Uterus (tissue), 4 donors: ENCODE measurements around the gene SLC38A7. TPM values are rescaled to one million over a fixed set of nuclear protein-coding genes. Genes with fewer than 3 reads are reported as not detected.
A peak's percentile ranks its signal among the peaks of the same experiment; 100 is the strongest.

Experiments used
- DNase-seq, 2 donors: peaks; one replicate each; pipeline ENCODE4 v3.0.0-alpha.2; 2019 to 2020
- H3K27ac ChIP-seq, 2 donors: fragments of 200-600 bp; sonication (generic); 1 replicate in 1 of 2; 2 replicates in 1 of 2; pipeline ENCODE4 v1.5.1; 2016 to 2018
- H3K27me3 ChIP-seq, 2 donors: fragments of 200-600 bp; sonication (generic); one replicate each; pipeline ENCODE4 v1.5.1; 2018 to 2019; ENCODE audit warnings: control low read depth in 1 of 2
- H3K36me3 ChIP-seq, 2 donors: fragments of 200-600 bp; sonication (generic); one replicate each; pipeline ENCODE4 v1.5.1; 2019; ENCODE audit warnings: control low read depth in 1 of 2
- H3K4me1 ChIP-seq, 2 donors: fragments of 200-600 bp; sonication (generic); one replicate each; pipeline ENCODE4 v1.5.1; 2018 to 2019; ENCODE audit warnings: control low read depth in 1 of 2
- H3K4me3 ChIP-seq, 2 donors: fragments of 200-600 bp; sonication (generic); 1 replicate in 1 of 2; 2 replicates in 1 of 2; pipeline ENCODE4 v1.5.1; 2018 to 2019; ENCODE audit warnings: mild to moderate bottlenecking in 1 of 2
- H3K9me3 ChIP-seq, 2 donors: fragments of 200-600 bp; sonication (generic); one replicate each; pipeline ENCODE4 v1.5.1; 2019; ENCODE audit warnings: control low read depth in 1 of 2
- POLR2A ChIP-seq, 2 donors: fragments of 450-650 bp; IDR thresholded peaks; one replicate each; pipeline ENCODE4 v1.6.1; 2016; ENCODE audit warnings: antibody characterized with exemption in 2 of 2, mild to moderate bottlenecking in 1 of 2, moderate library complexity in 1 of 2
- intact Hi-C: fragments of 100-400 bp; cut with DNase I; formaldehyde crosslinking; loops from one replicate; pipeline ENCODE4 v1.15.1; 2023; ENCODE audit warnings: low total_unique reads
- total RNA-seq, 4 donors: library from RNA; depleted of rRNA in 3 of 4; stranded (reverse); fragments of >200 nt in 3 of 4; gene quantifications; one replicate each; pipeline versions ENCODE4 v1.1.0 to v1.2.4, GENCODE V29; 2014 to 2023
- TF ChIP-seq, protein P1 (sequence below), 4 experiments: fragments of 200-600 bp in 2 of 4; fragments of 450-650 bp in 2 of 4; sonication (generic) in 2 of 4; IDR thresholded peaks; one replicate each; pipeline ENCODE4 v1.5.1; 2016 to 2019; ENCODE audit warnings: antibody characterized with exemption in 4 of 4, mild to moderate bottlenecking in 2 of 4, moderate library complexity in 1 of 4
- donor health status: DM: yes; HTN: yes; CAD: no.

The SLC38A7 gene, protein sequence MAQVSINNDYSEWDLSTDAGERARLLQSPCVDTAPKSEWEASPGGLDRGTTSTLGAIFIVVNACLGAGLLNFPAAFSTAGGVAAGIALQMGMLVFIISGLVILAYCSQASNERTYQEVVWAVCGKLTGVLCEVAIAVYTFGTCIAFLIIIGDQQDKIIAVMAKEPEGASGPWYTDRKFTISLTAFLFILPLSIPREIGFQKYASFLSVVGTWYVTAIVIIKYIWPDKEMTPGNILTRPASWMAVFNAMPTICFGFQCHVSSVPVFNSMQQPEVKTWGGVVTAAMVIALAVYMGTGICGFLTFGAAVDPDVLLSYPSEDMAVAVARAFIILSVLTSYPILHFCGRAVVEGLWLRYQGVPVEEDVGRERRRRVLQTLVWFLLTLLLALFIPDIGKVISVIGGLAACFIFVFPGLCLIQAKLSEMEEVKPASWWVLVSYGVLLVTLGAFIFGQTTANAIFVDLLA
- 10 to 100 TPM in 2 of 4 donors, 1 to 10 TPM in 2; 6.2 to 15.5 (median 10.2) TPM for total RNA-seq

DNA sequence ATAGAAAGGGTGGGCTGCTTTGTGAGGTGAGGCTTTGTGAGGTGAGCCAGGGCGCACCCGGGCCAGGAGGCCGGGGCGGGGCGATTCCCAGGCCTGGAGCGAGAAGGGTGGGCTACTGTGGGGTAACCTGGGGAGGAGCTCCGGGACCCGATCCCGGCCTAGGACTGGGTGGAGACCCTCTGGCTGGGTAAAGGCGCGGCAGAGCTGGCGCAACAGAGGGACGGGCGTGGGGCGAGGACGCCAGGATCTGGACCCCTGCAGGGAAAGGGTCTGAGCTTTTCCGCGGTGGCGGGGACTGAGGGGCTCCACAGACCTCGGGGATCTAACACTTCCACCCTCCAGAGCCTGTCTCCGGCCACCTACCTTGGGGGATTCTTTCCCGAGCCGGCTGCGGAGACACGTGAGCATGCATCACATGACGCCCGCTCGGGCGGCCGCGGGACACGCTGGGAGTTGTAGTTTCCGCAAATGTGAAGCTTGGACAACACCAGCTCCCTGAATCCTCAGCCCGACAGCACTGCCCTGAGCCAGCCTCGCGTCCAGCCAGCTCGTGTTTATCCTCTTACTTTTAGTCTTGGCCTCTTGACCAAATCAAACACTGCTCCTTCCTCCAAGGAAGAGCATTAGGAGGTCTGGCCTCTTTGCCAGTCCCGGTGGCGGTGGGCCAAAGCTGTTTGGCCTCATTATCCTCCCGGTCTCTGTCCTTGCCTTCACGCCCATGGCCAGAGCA is at the start of gene SLC38A7:
SLC38A7 (minus strand) TSS at position 417 of the 730 bp plus-strand sequence. CDS start 4,644 bp downstream, outside the sequence.
- H3K9me3 ChIP-seq: no peaks in the 10 kb centered on the region
- DNase-seq: peak; percentile 86 to 87
- H3K27me3 ChIP-seq: no peaks in the 10 kb centered on the region
- TF ChIP-seq, protein P1, sequence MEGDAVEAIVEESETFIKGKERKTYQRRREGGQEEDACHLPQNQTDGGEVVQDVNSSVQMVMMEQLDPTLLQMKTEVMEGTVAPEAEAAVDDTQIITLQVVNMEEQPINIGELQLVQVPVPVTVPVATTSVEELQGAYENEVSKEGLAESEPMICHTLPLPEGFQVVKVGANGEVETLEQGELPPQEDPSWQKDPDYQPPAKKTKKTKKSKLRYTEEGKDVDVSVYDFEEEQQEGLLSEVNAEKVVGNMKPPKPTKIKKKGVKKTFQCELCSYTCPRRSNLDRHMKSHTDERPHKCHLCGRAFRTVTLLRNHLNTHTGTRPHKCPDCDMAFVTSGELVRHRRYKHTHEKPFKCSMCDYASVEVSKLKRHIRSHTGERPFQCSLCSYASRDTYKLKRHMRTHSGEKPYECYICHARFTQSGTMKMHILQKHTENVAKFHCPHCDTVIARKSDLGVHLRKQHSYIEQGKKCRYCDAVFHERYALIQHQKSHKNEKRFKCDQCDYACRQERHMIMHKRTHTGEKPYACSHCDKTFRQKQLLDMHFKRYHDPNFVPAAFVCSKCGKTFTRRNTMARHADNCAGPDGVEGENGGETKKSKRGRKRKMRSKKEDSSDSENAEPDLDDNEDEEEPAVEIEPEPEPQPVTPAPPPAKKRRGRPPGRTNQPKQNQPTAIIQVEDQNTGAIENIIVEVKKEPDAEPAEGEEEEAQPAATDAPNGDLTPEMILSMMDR (IDR thresholded peaks at IDR 0.05): no peak
- no peak for TF ChIP-seq POLR2A (IDR thresholded peaks at IDR 0.05)
- H3K4me1 ChIP-seq: peaks cover 0 to 9% of the 10 kb centered on the region in 2 donors
- intact Hi-C loops: no loop called here
- H3K36me3 ChIP-seq: no peaks in the 10 kb centered on the region
- peak within 1 kb of the TSS; percentile 37 to 60 for H3K27ac ChIP-seq
- peak within 1 kb of the TSS; percentile 69 to 87 for H3K4me3 ChIP-seq

DNA sequence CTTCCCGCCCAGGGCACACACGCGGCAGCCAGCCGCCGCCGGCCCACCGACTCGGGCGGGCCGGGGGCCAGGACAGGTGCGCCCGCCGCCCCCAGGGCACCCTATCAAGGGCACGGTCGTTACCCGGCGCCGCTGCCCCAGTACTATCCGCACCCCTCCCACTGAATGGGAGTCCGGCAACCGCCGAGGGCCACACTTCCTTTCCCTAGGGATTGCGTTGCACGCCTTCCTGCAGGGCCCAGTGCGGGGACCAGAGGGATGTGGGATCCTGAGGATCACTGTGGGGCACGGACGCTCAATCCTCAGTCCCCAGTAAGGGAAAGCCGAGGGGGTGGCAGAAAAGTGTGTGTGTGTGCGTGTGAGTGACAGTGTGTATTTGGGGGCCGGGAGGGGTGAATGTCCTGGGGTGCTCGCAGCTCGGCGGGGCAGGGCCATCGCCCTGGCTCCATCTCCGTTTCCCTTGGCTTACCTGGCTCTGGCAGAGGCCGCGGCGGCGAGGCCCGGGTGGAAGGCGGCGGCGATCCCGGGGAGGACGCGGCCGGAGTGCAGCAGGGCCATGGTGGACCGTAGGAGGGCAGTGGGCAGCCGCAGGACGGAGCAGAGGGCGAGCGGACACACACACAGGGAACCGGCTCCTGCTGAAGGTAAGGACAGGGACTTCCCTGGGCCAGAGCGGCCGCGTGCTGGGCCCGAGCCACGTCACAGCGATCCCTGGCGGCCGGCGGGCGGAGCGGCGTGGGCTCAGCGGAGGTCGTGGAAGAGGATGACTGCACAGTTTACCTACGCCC is 49.3 kb upstream of the SLC38A7 start, which contains the start of gene GOT2:
GOT2 (minus strand) TSS at position 646 of the 788 bp plus-strand sequence; CDS start at position 558, 88 bp downstream.
- H3K36me3 ChIP-seq: no peaks in the 10 kb centered on the region
- no peaks in the 10 kb centered on the region for H3K9me3 ChIP-seq
- intact Hi-C loops: no loop called here
- H3K4me1 ChIP-seq: peaks cover 0 to 5% of the 10 kb centered on the region in 2 donors
- H3K27me3 ChIP-seq: no peaks in the 10 kb centered on the region
- peak within 1 kb of the TSS; percentile 75 to 77 for H3K27ac ChIP-seq
- TF ChIP-seq, protein P1 (IDR thresholded peaks at IDR 0.05): peak; percentile 65 to 95 (median 86)
- TF ChIP-seq POLR2A (IDR thresholded peaks at IDR 0.05): peak in 1 of 2 donors; percentile 37
- peak within 1 kb of the TSS; percentile 71 to 91 for H3K4me3 ChIP-seq
- DNase-seq: peak; percentile 70 to 82

DNA sequence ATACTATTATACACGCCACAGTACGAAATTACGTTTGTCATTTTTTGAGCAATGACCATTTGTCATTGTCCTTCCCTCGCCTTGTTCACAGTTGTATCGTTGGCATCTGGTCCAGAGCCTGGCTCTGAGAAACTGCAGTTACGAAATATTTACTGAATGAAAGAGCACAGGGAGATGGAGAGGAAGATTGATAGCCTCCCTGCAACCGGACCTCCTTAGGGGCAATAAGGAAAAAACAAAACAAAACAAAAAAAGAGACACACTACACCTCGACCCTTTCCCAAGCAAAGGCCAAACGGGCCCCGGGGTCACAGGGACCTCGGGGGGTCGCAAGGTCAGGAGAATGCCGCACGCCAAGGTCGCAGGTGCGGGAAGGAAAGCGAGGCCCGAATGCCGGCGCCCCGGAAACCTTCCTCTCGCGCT is 48.7 kb upstream of the SLC38A7 start:
- Histone ChIP-seq H3K27ac (peak overlapping the region; percentile 75 to 77), H3K9me3 (no peaks in the 10 kb centered on the region), H3K4me3 (peak overlapping the region; percentile 71 to 91), H3K27me3 (no peaks in the 10 kb centered on the region), H3K4me1 (peaks cover 0 to 5% of the 10 kb centered on the region in 2 donors), H3K36me3 (no peaks in the 10 kb centered on the region)
- peak in 1 of 2 donors; percentile 16 for DNase-seq
- intact Hi-C loops: no loop called here
- TF ChIP-seq, protein P1 (IDR thresholded peaks at IDR 0.05): no peak
- TF ChIP-seq POLR2A (IDR thresholded peaks at IDR 0.05): no peak

DNA sequence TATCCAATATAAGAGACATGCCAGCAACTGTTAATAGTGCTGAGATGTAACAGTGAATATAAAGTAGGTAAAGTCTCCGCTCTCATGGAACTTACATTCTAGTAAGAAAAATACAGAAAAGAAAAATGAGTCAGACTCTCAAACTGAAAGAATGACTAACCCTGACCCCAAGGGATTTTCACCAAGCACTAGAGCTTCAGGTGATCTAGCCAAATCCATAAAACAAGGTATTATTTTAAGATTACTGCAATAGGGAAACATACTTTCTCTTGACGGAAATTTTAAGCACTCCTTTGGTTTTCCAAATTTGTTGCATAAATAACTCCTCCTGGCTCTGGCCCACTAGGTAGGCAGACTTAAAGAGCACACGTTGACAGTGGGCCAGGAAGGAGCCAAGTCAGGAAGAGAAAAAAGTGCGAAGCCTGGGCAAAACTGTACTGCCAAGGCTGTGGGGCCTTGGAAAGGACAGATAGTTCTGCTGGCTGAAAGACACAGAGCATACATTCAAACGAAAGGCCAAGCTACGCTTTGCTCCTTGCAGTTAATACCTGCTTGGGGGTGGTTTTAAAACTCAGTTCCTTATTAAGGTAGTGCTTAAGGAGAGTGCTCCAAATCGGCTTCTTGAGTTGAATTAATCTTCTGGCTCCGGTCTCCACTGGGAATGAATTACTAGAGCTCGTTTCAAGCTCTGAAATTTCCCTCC is 48.1 kb upstream of the SLC38A7 start:
- Histone ChIP-seq H3K4me1 (peaks cover 0 to 5% of the 10 kb centered on the region in 2 donors), H3K27ac (peak overlapping the region; percentile 75 to 77), H3K4me3 (peak overlapping the region; percentile 71 to 91), H3K9me3 (no peaks in the 10 kb centered on the region), H3K27me3 (no peaks in the 10 kb centered on the region), H3K36me3 (no peaks in the 10 kb centered on the region)
- TF ChIP-seq, protein P1 (IDR thresholded peaks at IDR 0.05): no peak
- TF ChIP-seq POLR2A (IDR thresholded peaks at IDR 0.05): no peak
- no peak for DNase-seq
- intact Hi-C loops: no loop called here
